Activated CD4-positive, alpha-beta T cell treated with anti-CD3 and anti-CD28 coated beads for 4 hours (primary cell): ENCODE results near the gene PROSER2.

Experiments used
- DNase-seq, 2 donors: peaks; one replicate each; pipeline ENCODE4 v3.0.0-alpha.2; 2020

Gene PROSER2

DNA sequence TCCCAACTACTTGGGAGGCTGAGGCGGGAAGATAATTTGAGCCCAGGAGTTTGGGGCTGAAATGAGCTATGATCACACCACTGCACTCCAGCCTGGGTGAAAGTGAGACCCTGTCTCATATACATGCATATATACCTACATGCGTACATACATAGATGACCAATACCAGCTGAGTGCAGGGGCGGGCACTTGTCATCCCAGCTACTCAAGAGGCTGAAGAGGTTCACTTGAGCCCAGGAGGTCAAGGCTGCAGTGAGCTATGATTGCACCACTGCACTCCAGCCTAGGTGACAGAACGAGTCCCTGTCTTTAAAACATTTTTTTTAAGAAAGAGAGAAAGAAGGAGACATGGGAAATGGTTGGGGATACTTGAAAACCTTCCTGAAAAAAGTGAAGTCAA, 17.4 kb upstream of the PROSER2 start:
- DNase-seq: no peak

DNA sequence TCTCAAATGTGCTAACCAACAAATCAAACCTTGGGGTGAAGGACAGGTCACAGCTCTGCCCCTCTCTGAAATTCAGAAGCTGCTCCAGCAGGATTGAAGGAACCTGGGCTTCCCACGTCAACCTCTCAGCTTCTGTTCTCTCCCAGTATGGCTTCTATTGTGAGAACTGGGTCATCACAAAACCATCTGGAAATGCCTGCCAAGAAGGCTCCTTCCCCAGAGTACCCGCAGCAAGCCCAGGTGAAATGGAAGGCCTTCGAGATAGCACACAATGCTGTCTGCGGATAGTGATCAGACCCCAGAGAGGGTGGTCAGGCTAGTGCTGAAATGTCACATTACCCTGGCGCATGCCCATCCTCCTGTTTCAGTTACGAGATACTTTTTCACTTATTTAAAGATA, 16.4 kb upstream of the PROSER2 start:
- DNase-seq: no peak

DNA sequence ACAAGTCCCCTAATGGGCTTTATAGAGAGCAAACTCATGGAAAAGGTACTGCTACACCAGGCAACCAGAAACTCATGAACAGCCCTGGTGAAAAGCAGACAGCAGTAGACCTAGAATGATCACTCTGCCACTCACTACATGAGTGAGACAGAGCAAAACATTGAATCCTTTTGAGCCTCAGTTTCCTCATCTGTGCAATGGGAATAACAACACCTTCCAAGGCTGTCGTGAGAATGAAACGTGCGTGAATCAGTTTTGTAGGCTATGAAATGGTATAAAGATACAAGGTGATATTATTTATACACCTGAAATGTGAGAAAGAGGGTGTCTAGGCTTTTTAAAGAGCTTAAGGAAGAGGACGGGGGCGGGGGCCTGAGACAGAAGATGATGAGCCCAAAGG, 14.3 kb upstream of the PROSER2 start:
- no peak for DNase-seq

DNA sequence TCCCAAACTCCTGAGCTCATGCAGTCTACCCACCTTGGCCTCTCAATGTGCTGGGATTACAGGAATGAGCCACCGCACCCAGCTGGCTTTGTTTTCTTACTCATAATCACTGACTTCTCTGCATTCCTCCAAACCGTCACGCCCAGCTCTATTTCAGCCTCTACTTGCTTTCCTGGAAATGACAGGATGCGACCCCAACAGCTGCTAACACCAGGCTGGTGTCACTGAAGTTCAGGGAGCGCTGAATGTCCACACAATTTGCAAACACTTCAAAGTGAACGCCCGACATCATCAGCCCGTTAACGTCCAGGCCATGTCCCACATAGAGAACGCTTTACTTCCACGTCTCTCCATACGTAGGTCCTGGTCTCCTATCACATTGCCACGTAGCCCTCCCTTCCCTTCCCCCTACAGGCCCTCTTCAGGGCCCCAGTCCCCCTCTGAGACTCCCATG, 12.8 kb upstream of the PROSER2 start:
- no peak for DNase-seq

DNA sequence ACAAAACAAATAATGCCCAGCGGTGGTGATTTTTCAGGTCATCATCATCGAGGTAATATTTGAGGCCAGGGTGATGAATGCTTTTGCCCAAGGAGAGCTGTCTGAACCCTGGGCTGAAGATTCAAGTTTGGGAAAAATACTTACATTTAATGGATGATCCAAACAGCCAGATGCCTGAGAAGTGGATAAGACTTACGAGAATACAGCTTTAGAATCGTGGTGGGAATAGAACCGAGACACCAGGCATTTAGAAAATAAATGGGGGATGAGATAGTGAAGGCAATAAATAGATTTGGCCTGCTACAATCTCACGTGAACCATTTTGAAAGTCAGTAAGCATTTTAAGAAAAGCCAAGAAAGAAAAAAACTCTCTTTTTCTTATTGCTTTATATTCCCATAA, 12.2 kb upstream of the PROSER2 start:
- DNase-seq: no peak

DNA sequence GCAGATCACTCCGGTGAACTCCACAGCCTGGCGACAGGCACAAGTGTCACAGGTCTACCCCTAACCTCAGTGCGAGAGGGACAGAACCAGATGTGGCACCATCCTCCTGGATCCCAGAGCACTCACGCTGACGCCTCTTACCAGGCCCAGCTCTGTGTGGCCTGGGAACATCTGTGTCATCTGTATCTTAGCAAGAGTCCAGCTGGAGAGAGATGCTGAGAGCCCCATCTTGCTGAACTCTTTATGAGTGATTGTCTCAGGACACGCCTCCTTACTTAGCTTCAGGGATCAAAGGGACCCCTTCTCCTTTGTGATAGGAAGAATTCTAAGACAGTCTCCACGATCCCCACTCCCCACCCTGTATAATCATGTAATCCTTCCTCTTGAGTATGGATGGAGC, 10.0 kb upstream of the PROSER2 start:
- no peak for DNase-seq

DNA sequence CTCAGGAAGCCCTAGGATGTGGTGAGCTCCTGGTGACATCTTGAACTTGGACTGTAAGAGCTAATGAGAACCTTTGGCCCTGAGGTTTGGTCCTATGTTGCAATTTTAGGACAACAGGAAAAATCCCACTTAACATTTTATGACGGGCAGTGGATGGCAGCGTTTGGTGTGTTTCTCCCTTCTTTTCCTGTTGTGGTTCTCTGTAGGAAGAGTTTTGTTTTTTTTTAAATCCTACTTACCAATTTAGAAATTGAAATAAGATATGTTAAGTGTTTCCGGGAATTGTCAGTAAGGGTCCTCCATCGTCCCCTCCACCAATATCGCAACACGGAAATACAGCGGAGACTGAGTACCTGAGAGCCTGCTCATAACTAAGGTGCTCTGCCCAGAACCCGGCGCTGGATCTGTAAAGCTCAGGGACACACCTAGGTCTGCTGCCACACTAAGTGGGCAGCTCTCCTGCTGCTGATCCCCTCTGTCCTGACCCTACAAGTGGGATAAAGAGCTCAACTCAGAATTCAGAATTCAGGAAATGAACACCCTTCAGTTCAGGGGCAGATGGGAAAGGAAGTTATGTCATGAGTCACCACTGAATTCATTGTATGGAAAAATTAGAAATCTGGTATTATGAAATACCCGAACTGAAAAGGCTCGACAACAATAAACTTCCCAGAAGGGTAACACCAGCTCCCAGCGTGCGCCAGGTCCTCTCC, 9.1 kb upstream of the PROSER2 start:
- no peak for DNase-seq

DNA sequence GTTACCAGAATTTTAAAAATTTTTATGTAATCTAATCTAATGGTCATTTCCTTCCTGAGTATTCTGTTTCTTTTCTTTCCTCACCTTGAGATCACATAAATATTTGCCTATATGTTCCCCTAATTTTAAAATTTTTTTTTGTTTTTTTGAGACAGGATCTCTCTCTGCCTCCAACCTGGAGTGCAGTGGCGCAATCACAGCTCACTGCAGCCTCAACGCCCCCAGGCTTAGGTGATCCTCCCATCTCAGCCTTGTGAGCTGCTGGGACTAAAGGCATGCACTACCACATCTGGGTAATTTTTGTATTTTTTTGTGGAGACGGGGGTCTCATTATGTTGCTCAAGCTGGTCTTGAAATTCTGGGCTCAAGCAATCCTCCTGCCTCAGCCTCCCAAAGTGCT, 4.1 kb upstream of the PROSER2 start:
- DNase-seq: no peak

DNA sequence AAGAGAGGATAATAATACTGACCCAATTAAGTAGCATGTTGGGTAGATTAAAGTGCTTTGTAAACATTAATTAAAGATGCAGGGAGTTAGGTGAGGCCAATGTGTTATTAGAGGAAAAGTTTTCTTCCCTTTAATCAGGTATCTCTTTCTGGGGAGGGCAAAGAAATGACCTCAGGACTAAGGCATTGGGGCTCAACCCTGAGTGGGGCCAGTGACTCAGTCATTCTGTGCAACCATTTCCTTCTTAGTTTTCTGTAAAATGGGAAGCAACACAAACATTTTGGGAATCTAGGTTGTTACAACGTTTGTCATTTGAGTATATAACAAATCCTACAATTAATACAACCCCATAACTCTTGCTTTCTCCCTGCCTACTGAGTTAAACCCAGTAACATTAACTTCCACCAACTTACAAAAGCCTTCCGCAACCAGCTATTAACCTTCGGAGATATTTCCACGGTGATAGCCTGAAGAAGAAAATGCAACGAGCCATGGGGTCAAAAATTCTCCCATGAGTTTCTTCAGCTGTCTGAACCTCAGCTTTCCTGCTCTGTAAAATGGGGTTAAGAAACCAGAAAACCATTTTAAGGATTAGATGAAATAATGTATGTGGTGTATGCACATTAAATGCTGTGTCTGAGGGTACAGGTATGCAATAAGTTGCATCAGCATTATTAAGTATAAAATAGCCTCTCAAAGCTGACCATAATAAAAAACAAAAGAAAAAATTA, 965 bp upstream of the PROSER2 start:
- no peak for DNase-seq

DNA sequence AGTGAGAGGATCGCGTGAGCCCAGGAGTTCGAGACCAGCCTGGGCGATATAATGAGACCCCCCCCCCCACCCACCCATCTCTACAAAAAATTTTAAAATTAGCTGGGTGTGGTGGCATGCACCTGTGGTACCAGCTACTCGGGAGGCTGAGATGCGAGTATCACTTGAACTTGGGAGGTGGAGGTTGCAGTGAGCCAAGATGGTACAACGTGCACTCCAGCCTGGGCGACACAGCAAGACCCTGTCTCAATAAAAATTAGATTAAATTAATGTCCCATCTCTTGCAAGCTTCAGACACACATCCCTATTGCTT, 391 bp upstream of the PROSER2 start:
- no peak for DNase-seq

DNA sequence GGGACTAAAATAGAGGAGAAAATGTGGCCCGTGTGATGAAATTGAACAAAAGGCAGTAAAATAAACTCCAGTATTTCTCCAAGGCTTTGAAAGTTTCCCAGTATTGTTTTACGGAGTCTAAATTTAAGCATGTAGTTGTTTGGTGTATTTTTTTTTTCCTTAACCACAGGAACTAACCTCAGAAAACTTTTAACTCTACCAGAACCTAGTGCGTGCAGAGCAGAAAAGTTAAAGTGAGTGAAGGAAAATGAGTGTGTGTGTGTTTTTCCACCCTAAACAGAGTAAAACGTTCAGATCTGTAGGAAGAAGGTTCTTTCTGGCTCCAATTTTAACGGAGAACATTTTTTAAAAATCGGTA, 812 bp downstream of the PROSER2 start:
- DNase-seq: no peak

DNA sequence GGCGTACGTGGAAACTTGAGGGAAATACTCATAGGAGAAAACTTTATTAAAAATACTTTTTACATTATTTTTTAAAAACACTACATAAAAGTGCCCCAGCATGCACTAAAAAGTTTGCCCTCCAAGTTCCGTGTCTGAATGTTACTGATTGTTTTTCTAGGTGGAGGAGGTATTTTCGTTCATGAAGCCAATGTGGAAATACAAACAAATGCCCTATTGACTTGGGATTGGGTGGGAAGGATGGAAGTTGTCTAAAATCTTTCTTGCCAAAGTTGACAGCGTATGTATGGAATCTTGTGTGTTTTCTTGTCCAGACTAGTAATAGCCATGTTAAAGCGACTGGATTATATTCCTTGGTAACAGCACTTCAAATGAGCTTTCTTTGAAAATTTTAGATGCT, 1.2 kb downstream of the PROSER2 start:
- no peak for DNase-seq

DNA sequence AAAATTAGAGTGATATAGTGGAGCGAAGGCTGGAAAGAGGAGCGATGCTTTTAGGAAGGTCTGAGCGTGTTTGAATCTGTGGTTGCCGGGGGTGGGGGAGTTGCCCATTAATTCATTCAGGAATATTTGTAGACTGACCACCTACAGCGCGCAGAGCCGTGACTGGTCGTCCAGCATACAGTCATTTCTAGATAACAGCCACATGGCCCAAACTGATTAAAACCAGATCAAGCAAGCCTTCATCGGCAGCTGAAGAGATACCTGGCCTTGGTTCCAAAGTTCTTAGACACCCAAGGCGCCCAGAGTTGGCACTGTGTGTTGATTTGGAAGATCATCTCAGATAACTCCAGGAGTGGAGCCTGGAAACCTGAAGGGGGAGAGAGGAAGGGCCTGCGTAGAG, 1.7 kb downstream of the PROSER2 start:
- DNase-seq: no peak

DNA sequence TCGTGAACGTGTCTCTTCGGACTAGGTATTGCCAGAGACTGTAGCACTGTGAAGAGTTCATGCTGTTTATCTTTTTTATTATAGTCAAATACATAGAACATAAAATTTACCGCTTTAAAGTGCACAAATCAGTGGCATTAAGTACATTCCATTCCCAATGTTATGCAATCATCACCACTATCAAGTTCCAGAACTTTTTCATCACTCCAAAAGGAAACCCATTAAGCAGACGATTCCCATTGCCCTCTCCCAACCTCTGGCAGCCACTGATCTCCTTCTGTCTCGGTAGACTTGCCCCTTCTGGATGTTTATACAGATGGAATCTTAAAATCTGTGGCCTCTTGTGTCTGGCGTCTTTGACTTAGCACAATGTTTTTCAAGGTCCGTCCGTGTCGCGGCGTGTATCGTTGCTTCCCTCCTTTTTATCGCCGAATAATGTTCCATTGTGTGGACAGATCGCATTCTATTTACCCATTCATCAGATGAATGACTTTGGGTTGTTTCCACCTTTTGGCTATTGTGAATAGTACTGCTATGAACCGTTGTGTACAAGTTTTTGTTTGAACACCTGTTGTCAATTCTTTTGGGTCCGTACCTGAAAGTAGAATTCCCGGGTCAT, 2.7 kb downstream of the PROSER2 start:
- no peak for DNase-seq

DNA sequence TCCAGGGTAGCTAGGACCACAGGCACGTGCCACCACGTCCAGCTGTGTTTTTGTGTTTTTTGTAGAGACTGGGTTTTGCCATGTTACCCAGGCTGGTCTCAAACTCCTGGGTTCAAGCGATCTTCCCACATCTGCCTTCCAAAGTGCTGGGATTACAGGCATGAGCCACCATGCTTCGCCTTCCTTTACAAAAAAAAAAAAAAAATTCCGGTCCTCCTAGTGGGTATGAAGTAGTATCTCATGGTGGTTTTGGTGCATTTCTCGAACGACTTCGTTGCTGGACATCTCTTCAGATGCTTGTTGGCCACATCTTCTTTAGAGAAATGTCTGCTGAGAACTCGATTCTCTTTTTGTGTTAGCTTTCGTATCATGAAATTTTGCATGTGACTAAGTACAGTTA, 3.9 kb downstream of the PROSER2 start:
- no peak for DNase-seq

DNA sequence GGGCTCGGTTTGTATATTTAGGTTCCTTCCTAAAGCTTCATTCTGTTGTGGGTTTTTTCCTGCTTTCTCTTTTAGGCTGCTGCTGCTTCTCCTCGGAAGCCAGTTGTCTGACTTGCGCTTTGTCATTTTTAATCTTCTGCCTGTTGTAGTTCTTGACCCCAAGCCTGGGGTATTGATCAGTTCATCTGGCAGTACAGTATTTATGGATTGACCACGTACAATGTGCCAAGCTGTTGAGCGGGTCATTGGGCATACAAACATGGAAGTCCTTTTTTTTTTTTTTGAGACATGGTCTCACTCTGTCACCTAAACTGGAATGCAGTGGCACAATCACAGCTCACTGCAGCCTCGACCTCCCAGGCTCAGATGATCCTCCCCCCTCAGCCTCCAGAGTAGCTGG, 4.3 kb downstream of the PROSER2 start:
- no peak for DNase-seq

DNA sequence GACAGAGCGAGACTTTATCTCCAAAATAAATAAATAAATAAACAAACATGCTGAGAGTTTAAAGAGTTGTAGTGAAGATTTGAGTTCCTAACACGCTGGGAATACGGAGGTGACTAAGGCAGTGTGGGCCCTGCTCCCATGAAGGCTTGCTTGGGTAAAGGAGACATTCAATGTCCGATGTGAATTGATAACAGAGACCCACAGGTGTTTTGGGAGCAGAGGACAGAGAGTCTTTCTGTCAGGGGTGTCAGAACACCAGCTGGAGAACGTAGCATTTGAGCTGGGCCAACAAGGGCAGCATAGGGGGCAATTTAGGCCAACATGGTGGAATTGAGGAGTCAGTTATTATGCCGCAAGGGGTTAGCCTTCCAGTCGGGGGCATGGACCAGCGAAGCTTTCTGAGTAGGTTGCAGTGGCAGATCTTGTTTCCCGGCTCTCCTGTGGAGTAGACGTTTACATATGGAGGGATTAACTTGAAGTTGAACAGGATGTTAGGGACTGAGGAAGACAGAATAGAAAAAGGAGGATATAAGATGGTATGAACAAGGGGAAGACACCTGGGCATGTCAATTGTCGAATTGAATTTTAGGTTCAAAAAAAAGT, 5.6 kb downstream of the PROSER2 start:
- DNase-seq: no peak

DNA sequence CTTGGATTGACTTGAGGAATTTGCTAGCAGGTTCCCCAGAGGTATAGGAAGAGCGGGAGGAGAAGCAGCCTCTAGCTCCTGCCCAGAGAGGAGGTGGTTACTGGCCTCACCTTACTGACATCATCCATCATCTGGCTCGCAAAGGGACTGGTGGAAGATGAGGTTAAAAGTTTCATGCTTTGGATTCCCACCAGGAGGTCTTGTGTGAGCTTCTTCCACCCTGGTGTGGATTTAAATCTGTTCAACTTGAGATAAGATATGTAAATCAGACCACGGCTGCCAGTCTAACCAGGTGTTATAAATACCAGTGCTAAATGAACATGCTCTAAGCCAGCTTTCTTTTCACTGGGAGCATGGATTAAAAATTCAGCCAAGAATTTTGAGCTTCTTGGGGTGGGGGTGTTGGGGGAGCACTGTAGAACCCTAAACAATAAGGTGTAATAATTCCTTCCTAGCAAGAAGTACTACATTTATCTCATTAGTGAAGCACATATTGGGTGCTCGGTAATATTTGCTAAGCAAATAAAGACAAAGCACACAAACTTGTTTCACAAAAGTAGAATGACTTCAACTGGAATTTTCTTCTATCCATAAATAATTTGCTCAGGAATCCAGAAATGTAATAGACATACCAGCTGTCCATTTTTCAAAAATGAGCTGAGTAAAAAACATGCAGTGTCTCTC, 7.8 kb downstream of the PROSER2 start:
- DNase-seq: no peak

DNA sequence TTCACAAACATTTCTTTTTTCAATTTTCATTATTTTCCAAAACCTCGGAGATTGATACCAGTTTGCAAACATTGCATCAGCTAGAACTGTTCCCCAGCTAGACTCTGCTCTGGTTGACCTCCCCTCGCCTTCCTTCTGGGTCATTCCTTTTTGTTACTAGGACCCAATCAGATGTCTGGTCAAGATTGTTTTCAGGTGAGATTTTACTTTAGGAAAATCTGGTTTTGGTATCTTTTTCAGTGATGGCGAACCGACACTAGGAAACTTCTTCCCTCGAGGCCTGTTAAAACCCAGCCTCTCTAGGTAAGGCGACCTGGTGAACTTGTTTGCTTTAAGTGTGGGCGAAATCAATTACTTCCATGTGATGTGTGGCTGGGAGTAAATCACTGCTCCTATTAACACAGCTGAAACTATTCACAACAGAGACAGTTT, 8.4 kb downstream of the PROSER2 start:
- DNase-seq: no peak

DNA sequence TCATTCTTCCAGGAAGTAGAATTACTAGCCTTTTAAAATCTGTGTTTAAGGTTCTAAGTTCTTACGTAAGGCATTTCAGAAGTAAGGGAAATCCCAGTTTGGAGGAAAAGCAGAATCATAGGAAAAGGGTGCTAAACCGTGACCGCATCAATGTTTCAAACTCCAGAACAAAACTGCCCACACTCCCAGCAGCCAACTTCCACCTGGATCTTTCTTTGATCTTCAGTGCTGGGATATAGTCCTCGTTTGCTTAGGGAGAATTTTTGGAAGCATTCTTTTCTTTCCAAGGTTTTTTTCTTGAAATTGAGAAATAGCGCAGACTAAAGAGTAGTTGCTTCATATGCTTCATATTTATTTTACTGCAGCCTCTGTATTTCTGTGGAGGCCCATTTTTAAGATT, 8.9 kb downstream of the PROSER2 start:
- DNase-seq: no peak

DNA sequence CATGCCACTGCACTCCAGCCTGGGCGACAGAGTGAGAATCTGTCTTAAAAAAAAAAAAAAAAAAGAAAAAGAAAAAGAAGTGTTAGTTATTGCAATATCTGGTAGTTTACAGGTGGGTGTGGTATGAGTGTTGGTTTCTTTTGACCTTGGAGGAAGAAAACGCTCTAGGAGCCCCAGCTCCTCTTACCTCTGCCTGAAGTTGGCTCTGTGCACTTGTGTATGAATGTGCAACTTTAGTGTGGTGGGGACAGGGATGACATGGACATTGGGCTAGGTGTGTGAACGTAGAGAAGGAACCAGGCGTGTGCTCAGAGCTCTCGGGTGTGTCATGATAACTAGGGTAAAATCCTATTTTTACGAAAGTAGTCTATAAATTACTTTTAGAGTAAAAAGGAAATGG, 11.9 kb downstream of the PROSER2 start:
- DNase-seq: no peak

DNA sequence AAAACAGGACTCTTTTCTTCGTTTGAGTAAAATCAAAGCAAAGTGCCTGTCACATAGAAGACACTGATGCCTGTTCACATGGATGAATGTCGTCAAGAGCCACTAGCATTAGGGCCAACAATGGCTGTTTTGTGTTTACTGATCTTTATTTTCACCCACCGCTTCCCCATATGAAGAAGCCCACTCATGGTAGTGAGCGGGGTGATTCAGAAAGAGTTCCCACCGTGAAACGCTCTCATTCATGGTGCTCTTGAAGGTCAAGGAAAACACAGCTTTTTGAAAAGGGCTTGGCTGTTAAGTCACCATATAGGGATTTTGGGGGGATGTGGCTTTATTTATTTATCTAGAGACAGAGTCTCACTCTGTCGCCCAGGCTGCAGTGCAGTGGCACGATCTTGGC, 12.5 kb downstream of the PROSER2 start:
- DNase-seq: no peak

DNA sequence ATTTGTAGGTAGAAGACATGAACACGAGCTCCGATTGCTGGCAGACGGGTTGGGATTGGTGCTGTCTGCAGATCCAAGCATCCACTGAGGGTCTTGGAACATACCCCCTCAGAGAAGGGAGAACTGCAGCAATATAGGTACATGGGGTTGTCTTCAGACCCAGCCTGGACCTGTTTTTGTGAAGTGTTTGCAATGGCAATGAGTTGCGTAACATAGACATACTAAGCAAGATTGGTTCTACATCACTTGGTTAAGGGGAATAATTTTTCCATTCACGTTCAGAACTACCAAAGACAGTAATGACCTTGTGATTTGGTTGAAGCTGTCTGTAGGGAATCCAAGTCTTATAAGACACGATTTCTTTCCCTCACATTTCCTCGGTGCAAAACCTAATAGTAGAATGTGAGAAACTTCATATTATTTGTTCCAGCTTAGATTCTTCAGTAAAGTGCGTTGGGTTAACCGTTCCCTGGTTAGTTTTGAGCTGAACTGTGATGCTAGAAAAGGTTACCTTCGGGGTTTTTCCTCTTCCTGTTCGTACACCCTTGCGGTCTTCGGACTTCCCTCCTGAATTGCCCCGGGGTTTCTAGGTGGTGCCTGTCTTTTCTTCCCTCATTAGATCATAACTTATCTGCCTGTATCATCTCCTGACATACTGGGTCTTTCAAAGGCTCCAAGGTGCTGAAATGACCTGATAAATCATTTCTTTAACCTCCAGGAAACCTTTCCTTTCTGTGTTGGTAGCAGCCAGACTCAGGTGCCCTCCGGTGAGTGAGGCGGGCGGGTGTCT, 14.4 kb downstream of the PROSER2 start:
- DNase-seq: no peak
